Ectodermal cell (in vitro differentiated cells): Measurements from ENCODE around the gene AQP5.

ENCODE experiments used
- H3K27ac ChIP-seq: 2 replicates; pipeline ENCODE4 v1.7.0; 2013; ENCODE audit warnings: mild to moderate bottlenecking, low read depth, low read length; ENCODE audit not compliant: insufficient read depth, poor library complexity, severe bottlenecking
- H3K27me3 ChIP-seq: 2 replicates; pipeline ENCODE4 v1.7.0; 2013; ENCODE audit warnings: mild to moderate bottlenecking, low read length; ENCODE audit not compliant: insufficient read depth, control insufficient read depth, poor library complexity, severe bottlenecking
- H3K36me3 ChIP-seq: one replicate; pipeline ENCODE4 v1.7.0; 2013; ENCODE audit warnings: low read length; ENCODE audit not compliant: control insufficient read depth, insufficient read depth
- H3K4me1 ChIP-seq: one replicate; pipeline ENCODE4 v1.7.0; 2013; ENCODE audit warnings: low read length; ENCODE audit not compliant: control insufficient read depth, insufficient read depth
- H3K4me3 ChIP-seq: 2 replicates; pipeline ENCODE4 v1.7.0; 2013; ENCODE audit warnings: low read depth, low read length, control low read depth; ENCODE audit not compliant: insufficient read depth
- H3K9me3 ChIP-seq: 2 replicates; pipeline ENCODE4 v1.7.0; 2013; ENCODE audit warnings: mild to moderate bottlenecking, low read length, moderate library complexity; ENCODE audit not compliant: control insufficient read depth
- WGBS, 2 experiments: methylation state at CpG; one replicate each; pipeline ENCODE4 v1.1.7; 2013; ENCODE audit warnings: missing lambda C conversion rate in 2 of 2; 5-methylcytosine and 5-hydroxymethylcytosine counted together

AQP5 gene

GRCh38 chr12:49965836-49966235, 4.2 kb downstream of the AQP5 start:
- WGBS, 2 experiments = 78 to 82% methylated on average over 6 of the region's 6 CpGs
- H3K27ac ChIP-seq = no peak overlapping the region
- H3K36me3 ChIP-seq = no peaks in the 10 kb centered on the region
- peaks cover 32% of the 10 kb centered on the region for H3K27me3 ChIP-seq
- no peak overlapping the region for H3K4me3 ChIP-seq
- peaks cover 9% of the 10 kb centered on the region for H3K4me1 ChIP-seq
- no peaks in the 10 kb centered on the region for H3K9me3 ChIP-seq

- Histone ChIP-seq H3K4me1 (peaks cover 14% of the 10 kb centered on the region), H3K36me3 (no peaks in the 10 kb centered on the region), H3K27ac (no peak overlapping the region), H3K9me3 (no peaks in the 10 kb centered on the region), H3K4me3 (no peak overlapping the region), H3K27me3 (peaks cover 25% of the 10 kb centered on the region)
- WGBS, 2 experiments = 53 to 54% methylated on average over 16 of the region's 16 CpGs
Measured at GRCh38 chr12:49966511-49967041, 4.9 kb downstream of the AQP5 start.

- Histone ChIP-seq H3K36me3 (no peaks in the 10 kb centered on the region), H3K27me3 (peaks cover 19% of the 10 kb centered on the region), H3K27ac (no peak overlapping the region), H3K4me1 (peaks cover 15% of the 10 kb centered on the region), H3K9me3 (no peaks in the 10 kb centered on the region), H3K4me3 (peak overlapping the region; percentile 28)
- 5 to 6% methylated on average over 40 of the region's 40 CpGs for WGBS, 2 experiments
Measured at GRCh38 chr12:49967042-49967776, 5.5 kb downstream of the AQP5 start.

- H3K4me3 ChIP-seq = no peak overlapping the region
- 60 to 63% methylated on average over 15 of the region's 15 CpGs for WGBS, 2 experiments
- H3K27me3 ChIP-seq = peaks cover 13% of the 10 kb centered on the region
- H3K27ac ChIP-seq = no peak overlapping the region
- peaks cover 11% of the 10 kb centered on the region for H3K4me1 ChIP-seq
- H3K9me3 ChIP-seq = no peaks in the 10 kb centered on the region
- no peaks in the 10 kb centered on the region for H3K36me3 ChIP-seq
Measured at GRCh38 chr12:49967777-49968250, 6.1 kb downstream of the AQP5 start.

GRCh38 chr12:49968471-49968870, 6.8 kb downstream of the AQP5 start:
- Histone ChIP-seq H3K9me3 (no peaks in the 10 kb centered on the region), H3K4me1 (peaks cover 9% of the 10 kb centered on the region), H3K36me3 (no peaks in the 10 kb centered on the region), H3K4me3 (no peak overlapping the region), H3K27ac (no peak overlapping the region), H3K27me3 (peaks cover 12% of the 10 kb centered on the region)
- 84 to 88% methylated on average over 6 of the region's 6 CpGs for WGBS, 2 experiments

- WGBS, 2 experiments = 89 to 93% methylated on average over 5 of the region's 5 CpGs
- no peak overlapping the region for H3K27ac ChIP-seq
- H3K9me3 ChIP-seq = no peaks in the 10 kb centered on the region
- no peaks in the 10 kb centered on the region for H3K36me3 ChIP-seq
- peaks cover 9% of the 10 kb centered on the region for H3K4me1 ChIP-seq
- peaks cover 12% of the 10 kb centered on the region for H3K27me3 ChIP-seq
- no peak overlapping the region for H3K4me3 ChIP-seq
Measured at GRCh38 chr12:49969027-49969426, 7.4 kb downstream of the AQP5 start.

- 91 to 94% methylated on average over 12 of the region's 12 CpGs for WGBS, 2 experiments
- Histone ChIP-seq H3K4me1 (peaks cover 9% of the 10 kb centered on the region), H3K36me3 (no peaks in the 10 kb centered on the region), H3K4me3 (no peak overlapping the region), H3K27ac (no peak overlapping the region), H3K9me3 (no peaks in the 10 kb centered on the region), H3K27me3 (peaks cover 12% of the 10 kb centered on the region)
Measured at GRCh38 chr12:49969651-49970429, 8.2 kb downstream of the AQP5 start.

GRCh38 chr12:49970658-49971057, 9.0 kb downstream of the AQP5 start:
- H3K36me3 ChIP-seq = no peaks in the 10 kb centered on the region
- WGBS, 2 experiments = 80% methylated on average over 10 of the region's 10 CpGs
- no peak overlapping the region for H3K27ac ChIP-seq
- H3K4me3 ChIP-seq = no peak overlapping the region
- peaks cover 14% of the 10 kb centered on the region for H3K4me1 ChIP-seq
- no peaks in the 10 kb centered on the region for H3K9me3 ChIP-seq
- peaks cover 12% of the 10 kb centered on the region for H3K27me3 ChIP-seq

GRCh38 chr12:49971141-49971540, 9.5 kb downstream of the AQP5 start:
- WGBS, 2 experiments = 83 to 87% methylated on average over 6 of the region's 6 CpGs
- Histone ChIP-seq H3K9me3 (no peaks in the 10 kb centered on the region), H3K27ac (no peak overlapping the region), H3K27me3 (peaks cover 12% of the 10 kb centered on the region), H3K4me3 (no peak overlapping the region), H3K36me3 (no peaks in the 10 kb centered on the region), H3K4me1 (peaks cover 16% of the 10 kb centered on the region)

- WGBS, 2 experiments = 86 to 88% methylated on average over 9 of the region's 9 CpGs
- Histone ChIP-seq H3K4me3 (no peak overlapping the region), H3K9me3 (no peaks in the 10 kb centered on the region), H3K36me3 (no peaks in the 10 kb centered on the region), H3K27ac (no peak overlapping the region), H3K4me1 (peaks cover 15% of the 10 kb centered on the region), H3K27me3 (peaks cover 12% of the 10 kb centered on the region)
Measured at GRCh38 chr12:49972129-49972528, 10.5 kb downstream of the AQP5 start.
